GM13977 (cell line): ENCODE measurements around the gene ADI1.
"Not testable (repeated sequence)": the region's sequence is repeated elsewhere in the genome, so short reads cannot be mapped to it uniquely, and the experiment has no call there.

ENCODE experiments used
- DNase-seq: peaks from one replicate; pipeline ENCODE4 v3.0.0; 2012; ENCODE audit warnings: low spot score
- in situ Hi-C: fragments of 300-500 bp; cut with MboI; formaldehyde crosslinking; loops from one replicate; pipeline ENCODE4 v1.12.0; 2022; ENCODE audit warnings: low sequenced_read_pairs, low pct_unique_long_range_greater_than_20kb, mixed read lengths, inconsistent platforms; ENCODE audit not compliant: unreplicated experiment
- TF ChIP-seq, protein P1 (sequence below): IDR thresholded peaks from 2 replicates; pipeline ENCODE4 v1.5.1; 2012; ENCODE audit warnings: mild to moderate bottlenecking, control low read depth; ENCODE audit not compliant: insufficient read depth; ENCODE audit errors: extremely low read depth, missing control alignments

Gene ADI1

GRCh38 chr2:3504741-3505140 is 14.6 kb downstream of the ADI1 start:
- in situ Hi-C loops = no loop called here
- DNase-seq = no peak
- TF ChIP-seq, protein P1, sequence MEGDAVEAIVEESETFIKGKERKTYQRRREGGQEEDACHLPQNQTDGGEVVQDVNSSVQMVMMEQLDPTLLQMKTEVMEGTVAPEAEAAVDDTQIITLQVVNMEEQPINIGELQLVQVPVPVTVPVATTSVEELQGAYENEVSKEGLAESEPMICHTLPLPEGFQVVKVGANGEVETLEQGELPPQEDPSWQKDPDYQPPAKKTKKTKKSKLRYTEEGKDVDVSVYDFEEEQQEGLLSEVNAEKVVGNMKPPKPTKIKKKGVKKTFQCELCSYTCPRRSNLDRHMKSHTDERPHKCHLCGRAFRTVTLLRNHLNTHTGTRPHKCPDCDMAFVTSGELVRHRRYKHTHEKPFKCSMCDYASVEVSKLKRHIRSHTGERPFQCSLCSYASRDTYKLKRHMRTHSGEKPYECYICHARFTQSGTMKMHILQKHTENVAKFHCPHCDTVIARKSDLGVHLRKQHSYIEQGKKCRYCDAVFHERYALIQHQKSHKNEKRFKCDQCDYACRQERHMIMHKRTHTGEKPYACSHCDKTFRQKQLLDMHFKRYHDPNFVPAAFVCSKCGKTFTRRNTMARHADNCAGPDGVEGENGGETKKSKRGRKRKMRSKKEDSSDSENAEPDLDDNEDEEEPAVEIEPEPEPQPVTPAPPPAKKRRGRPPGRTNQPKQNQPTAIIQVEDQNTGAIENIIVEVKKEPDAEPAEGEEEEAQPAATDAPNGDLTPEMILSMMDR = no peak

- in situ Hi-C loops = no loop called here
- no peak for DNase-seq
- TF ChIP-seq, protein P1 = no peak
Observed at GRCh38 chr2:3503483-3503882, 15.8 kb downstream of the ADI1 start.

DNA sequence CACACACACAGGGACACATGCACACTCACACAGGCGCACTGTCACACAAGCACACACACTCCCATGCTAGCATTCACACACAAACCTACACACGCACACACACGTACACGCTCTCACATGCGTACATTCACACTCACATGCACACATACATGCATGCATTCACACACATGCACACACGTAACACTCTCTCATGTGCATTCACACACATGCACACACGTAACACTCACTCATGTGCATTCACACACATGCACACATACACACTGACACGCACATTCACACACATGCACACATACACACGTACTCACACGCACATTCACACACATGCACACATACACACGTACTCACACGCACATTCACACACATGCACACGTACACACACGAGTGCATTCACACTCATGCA is 16.3 kb downstream of the ADI1 start:
- in situ Hi-C loops = no loop called here
- no peak for DNase-seq
- TF ChIP-seq, protein P1 = no peak

GRCh38 chr2:3500326-3500899 is 18.9 kb downstream of the ADI1 start:
- TF ChIP-seq, protein P1 = no peak
- in situ Hi-C loops = no loop called here
- no peak for DNase-seq

DNA sequence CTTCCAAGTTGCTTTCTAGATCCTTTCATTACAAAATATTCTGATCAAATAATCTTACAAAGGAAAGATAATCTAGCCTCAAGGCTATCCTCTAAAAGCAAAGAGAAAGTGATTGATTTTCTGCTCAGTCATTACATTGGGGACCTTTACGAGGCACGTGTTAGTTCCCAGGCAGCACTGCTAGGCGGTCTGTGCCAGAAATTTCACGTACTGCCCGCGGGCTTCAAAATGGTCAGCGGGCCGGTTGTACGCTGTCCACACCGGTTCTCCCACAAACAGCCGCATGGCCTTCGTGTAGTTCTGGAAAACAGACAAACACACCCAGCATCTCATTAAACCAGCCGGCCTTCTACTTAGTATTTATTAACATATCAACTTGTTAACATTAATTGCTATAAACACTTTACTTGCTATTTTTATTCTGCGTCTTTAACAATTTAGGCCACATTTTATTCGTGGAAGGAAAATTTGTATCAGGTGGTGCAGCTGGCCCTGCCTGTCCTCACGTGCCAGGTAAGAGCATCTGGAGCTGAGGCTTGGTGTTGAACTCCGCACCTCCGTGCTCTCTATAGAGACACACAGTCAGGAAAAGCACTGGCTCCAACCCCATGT is 20.4 kb downstream of the ADI1 start:
- in situ Hi-C loops = no loop called here
- no peak for DNase-seq
- TF ChIP-seq, protein P1 = no peak

GRCh38 chr2:3496708-3497080 is 22.6 kb downstream of the ADI1 start:
- DNase-seq, in situ Hi-C loops: not testable (repeated sequence)

- DNase-seq = no peak
- TF ChIP-seq, protein P1 = no peak
- in situ Hi-C loops = no loop called here
Observed at GRCh38 chr2:3494984-3495666, 24.2 kb downstream of the ADI1 start.
